Ureter (tissue), 1 donor: ENCODE data around the gene CTAGE9. TPM values are rescaled to one million over a fixed set of nuclear protein-coding genes. Genes with fewer than 3 reads are reported as not detected.
"Not testable (repeated sequence)": the region's sequence is repeated elsewhere in the genome, so short reads cannot be mapped to it uniquely, and the experiment has no call there.

ENCODE experiments used
- DNase-seq: peaks from one replicate; pipeline ENCODE4 v3.0.0-alpha.2; 2020; ENCODE audit warnings: low spot score
- total RNA-seq: library from RNA; stranded (reverse); gene quantifications from one replicate; pipeline ENCODE4 v1.2.4, GENCODE V29; 2023
- donor health status: DM: yes; HTN: yes; CAD: no.

Gene CTAGE9, protein sequence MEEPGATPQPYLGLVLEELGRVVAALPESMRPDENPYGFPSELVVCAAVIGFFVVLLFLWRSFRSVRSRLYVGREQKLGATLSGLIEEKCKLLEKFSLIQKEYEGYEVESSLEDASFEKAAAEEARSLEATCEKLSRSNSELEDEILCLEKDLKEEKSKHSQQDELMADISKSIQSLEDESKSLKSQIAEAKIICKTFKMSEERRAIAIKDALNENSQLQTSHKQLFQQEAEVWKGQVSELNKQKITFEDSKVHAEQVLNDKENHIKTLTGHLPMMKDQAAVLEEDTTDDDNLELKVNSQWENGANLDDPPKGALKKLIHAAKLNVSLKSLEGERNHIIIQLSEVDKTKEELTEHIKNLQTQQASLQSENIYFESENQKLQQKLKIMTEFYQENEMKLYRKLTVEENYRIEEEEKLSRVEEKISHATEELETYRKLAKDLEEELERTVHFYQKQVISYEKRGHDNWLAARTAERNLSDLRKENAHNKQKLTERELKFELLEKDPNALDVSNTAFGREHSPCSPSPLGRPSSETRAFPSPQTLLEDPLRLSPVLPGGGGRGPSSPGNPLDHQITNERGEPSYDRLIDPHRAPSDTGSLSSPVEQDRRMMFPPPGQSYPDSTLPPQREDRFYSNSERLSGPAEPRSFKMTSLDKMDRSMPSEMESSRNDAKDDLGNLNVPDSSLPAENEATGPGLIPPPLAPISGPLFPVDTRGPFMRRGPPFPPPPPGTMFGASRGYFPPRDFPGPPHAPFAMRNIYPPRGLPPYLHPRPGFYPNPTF
- total RNA-seq: not detected

DNA sequence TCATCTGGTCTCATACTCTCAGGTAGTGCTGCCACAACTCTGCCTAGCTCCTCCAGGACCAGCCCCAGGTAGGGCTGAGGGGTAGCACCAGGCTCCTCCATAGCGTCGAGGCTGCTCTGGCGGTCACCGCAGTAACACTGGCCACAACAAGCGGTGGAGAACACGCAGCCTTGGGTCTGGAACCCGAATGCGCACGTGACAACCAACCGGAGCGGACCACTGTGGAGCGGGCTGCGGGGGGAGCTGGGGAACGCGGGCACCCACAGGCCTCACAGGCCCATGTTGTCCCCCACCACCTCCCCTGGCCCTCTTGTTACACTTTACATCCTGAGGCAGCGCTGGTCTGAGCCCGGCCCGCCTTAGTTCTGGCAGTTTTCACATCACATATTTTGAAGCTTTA, at the start of gene CTAGE9:
CTAGE9 (minus strand) TSS at position 101 of the 400 bp plus-strand sequence; CDS start at position 101, 0 bp downstream.
- not testable (repeated sequence) for DNase-seq

DNA sequence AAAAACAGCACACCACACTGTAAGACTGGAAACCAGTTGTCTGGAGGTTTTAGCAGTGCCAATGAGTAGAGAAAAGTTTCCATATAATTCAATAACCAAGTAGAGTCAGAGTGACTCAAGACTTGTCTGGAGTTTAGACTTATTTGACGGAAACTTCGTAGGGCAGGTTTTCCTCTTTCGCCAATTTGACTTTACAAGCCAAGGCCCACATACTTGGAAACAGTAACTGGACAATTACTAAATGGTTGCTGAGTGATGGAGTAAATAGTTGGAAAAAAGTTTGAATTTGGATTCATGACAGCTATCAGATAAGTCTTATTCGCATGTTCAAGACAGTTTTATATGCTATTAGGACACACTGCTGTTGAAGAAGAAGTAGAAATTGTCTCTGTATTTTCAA, 48.1 kb upstream of the CTAGE9 start:
- DNase-seq: no peak

DNA sequence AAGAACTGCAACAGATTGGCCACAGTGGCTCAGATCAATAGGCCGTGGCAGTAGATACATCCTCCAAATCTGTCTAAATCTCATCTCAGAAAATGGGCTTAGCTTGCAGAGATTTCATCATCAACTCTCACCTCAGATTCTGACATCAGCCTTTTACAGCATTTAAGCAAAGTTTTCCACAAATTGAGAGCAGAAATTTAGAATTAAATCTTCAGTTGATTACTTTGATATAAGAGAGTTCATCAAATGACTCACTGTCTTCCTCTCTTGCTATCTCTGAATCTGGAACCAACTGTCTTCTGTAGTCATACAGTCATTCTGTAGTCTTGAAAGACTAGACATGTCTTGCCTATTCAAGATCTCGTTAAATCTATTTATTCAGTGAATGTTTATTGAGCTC, 45.2 kb upstream of the CTAGE9 start:
- DNase-seq: no peak

DNA sequence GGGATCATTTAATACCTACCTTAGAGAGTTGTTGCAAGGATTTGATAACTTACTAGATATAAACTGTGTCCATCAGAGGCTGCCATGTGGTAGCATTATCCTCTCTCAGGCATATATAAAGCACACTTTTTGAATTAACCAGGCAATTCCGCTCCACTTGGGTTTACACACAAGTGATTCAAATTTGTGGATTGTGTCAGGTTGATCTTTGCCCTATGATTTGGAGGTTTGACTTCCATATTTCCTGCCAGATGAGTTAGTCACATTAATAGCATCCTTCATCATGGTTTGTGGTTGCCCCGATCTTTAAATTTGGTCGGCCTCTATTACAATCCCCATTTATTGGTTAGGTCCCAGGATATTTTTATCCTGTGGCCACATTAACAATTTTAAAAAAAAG, 44.8 kb upstream of the CTAGE9 start:
- DNase-seq: no peak

DNA sequence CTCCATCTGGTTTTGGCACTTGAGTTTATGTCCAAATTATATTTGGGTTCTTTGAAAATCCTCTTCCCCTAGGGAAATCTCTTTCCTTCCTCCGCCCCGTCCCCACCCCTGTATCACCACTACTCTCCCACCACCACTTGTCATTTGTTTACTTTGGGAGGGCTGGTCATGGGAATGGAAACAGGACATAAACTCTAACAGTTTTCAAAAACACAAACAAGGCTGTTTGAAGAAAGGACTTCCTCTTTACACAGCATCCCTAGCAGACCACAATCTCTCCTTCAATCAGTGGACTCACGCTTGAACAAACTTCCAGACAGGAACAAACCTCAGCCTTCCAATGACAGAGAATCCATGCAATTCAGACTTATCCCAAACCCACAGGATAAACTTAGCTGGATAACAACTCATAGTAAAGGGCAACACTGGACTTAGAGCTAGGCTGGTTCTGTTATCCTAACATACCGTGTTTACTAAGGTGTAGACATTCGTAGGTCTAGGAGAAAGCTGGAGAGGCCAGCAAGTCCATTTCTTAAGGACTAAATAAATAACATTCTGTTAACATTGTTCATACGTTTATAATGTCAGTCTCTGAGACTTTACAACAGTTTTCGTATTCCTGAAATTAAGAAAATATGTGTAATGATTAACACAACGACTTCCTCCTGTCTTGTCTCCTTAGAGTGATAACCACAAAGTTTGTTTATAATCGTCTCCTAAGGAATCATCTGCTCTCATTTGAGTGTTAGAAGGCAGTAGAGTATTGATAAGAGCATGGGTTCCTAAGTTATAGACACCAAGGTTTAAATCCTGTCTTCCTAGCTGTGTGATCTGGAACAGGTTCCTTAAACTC, 44.1 kb upstream of the CTAGE9 start:
- no peak for DNase-seq

DNA sequence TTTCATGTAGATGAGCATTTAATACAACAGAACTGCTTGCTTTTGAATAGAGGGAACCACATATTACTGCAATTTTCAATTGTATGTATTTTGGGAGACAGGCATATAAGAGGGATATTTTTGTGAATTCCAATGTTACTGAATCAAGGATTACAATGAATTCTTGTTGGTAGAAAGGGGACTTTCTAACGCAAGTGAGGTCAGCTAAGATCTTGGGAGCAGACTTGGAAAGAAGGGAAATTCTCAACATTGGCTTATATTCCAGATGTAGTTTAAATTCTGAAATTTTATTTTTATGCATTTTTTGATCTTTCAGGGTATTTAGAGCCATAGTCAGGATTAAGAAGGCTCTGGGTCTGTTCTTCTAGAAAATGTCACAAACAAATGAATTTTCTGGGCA, 43.3 kb upstream of the CTAGE9 start:
- DNase-seq: no peak

DNA sequence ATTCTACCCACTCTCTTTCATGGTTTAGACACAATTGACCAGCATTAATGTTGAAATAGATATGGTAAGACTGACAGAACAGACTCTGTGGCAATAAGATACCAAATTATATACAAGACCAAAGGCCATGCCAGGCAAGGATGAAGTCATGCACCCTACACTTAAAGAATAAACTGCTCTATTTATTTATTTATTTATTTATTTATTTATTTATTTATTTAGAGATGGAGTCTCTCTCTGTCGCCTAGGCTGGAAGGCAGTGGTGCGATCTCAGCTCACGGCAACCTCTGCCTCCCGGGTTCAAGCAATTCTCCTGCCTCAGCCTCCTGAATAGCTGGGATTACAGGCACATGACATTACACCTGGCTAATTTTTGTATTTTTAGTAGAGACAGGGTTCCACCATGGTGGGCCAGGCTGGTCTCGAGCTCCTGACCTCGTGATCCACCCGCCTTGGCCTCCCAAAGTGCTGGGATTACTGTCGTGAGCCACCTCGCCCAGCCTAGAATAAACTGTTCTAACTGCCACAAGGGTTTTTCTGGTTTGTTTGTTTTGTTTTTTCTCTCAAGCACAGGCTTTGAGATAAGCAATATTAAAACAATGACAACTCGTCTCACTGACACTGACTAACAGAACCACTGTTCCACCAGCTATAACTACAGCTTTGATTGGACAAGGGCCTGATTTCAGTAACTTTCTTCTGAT, 40.3 kb upstream of the CTAGE9 start:
- not testable (repeated sequence) for DNase-seq

DNA sequence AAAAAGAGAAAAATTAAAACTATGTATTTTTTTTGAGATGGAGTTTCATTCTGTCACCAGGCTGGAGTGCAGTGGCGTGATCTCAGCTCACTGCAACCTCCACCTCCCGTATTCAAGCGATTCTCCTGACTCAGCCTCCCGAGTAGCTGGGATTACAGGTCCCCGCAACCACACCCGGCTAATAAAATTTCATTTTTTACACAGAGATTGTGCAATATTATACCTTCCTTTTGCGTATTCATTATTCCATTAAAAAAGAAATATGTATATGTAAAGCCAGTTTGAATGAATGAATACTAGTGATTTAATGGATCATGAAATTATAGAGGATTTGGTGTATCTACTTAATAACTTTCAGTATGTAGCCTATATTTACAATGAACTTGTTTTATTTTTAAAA, 38.2 kb upstream of the CTAGE9 start:
- DNase-seq: no peak

DNA sequence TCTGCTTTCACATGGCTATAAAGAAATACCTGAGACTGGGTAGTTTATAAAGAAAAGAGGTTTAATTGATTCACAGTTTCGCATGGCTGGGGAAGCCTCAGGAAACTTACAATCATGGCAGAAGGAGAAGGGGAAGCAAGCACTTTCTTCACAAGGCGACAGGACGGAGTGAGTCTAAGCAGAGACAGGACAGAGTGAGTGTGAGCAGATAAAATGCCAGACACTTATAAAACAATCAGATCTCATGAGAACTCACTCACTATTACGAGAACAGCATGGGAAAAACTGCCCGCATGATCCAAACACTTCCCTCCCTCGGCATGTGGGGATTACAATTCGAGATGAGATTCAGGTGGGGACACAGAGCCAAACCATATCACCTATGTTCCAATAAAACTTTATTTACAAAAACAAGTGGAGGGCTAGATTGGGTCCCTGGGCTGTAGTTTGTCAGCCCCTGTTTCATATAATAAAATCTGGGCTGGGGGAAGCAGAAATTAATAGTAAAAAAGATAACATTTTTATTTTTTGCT, 37.1 kb upstream of the CTAGE9 start:
- no peak for DNase-seq

DNA sequence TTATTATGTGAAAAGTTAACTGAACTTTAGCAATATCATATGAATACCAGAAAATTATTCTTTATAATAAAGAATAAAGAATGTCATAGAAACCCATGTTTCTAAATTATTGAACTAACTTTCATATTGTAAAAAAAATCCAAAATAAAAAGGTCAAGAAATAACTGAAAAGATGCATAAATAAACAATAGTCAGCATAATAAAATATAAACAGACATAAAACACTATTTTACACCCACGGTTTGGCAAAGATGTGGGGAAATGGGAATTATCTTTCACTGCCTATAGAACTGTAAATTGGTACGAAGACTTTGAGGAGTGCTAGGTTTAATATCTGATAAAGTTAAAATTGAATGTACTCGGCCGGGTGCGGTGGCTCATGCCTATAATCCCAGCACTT, 34.7 kb upstream of the CTAGE9 start:
- DNase-seq: no peak

DNA sequence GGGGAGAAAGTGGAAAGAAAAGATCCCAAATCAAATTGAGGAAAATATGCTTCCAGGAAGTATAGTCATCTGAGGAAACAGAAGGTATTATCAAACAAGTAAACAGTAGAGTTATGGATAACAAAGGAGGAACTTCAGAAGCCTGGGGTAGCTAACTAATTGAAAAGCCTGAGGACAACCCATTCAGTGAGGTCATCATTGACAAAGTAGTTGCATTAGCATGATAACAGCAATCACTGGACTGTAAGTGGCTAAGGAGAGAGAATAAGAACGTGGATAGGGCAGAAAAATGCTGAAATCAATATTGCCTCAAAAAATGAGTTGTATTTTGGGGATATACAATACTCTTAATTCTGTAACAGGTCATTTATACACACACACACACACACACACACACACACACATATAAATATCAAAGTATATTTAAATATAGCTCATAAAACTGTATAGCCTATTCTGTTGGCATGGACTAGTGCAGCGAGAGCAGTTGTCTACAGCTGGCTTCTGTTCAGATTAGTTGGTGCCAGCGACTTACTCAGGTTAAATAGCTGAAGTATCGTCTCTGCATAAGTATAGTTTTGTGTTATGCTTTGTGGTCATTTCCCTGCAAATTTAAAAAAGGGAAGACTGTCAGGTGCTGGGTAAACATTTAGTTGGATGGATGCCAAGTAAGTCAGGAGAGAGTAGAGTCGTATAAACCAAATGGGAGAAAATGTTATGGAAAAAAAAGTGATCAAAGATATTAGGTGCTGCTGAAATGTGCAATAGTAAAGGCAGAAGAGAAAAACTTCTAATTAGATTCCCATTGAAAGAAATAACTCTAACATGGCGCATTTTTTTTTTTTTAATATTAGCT, 33.8 kb upstream of the CTAGE9 start:
- no peak for DNase-seq

DNA sequence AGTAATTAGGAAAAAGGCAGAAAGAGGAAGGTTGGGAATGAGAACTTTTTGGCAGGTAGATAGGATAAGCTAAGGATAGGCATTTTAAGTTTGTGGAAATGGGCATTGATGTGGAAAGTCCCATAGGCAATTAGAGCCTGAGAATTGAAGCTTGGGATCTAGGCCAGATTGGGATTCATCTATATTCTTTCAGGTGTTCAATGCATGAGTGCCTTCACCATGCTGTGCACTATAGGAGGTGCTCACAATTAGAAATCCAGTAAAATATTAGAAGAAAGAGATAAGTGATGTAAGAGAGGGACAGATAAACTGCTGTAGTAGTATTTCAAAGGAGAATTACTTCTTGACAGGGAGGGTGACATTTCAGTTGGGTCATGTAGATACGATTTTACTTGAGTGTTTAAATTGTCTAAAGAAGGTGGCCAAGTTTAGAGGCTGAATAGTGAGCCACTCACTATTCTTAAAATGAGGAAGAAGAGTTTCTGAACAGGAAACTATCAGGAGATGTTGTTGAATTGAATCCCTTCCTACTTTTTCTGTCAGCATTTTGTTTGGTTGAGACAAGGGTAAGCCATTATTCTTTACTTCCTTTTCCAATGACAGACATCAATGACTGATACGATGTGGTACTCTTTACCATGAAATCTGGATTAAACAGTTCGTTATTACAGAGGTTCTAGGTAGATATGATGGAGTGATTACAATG, 31.0 kb upstream of the CTAGE9 start:
- no peak for DNase-seq

DNA sequence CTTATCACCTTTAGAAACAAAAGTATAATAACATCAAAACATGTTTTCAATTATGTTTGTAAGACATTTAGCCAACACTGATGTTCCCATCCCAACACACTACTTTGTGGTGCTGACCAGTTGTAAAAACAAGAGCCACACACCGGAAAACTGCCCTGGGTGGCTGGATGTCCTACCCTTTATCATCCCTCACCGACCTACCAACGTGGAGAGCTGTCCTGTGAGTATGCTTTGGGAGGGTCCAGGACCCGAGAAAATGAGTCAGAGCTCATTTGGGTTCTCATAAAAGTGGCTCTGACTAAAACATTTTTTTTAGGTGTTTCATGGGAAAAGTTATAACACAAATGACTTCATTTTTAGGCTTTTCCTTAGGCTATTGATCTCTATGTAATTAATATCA, 29.3 kb upstream of the CTAGE9 start:
- DNase-seq: no peak

DNA sequence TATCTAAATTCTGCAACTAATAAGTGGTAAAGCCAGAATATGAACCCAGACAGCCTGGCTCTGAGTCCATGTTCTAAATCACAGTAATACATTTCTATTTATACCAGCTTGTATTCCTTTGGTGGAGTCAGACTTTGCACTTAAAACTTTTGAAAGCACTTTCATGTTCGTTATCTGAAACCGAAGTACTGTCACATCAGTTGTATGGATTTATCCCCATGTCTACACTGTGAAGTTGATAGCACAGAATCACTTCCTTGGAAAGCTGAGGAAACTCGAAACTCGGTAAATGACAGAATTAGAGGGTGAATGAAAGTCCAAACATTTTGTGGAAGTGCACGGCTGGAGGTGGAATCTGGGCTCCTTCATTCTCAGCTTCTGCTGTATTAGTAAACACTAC, 28.3 kb upstream of the CTAGE9 start:
- DNase-seq: no peak

DNA sequence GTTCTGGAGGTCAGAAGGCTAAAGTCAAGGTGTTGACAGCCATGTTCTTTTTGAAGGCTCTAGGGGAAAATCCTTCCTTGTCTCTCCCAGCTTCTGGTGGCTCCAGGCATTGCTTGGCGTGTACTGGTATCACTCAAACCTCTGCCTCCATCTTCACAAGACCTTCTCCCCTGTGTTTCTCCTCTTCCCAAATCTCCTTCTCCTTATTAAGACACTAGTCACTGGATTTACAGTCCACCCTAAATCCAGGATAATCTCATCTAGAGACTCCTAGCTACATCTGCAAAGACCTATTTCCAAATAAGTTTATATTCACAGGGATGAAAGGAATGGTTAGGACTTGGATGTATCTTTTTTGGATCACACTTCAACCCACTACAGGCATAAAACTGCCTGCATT, 26.0 kb upstream of the CTAGE9 start:
- DNase-seq: no peak

DNA sequence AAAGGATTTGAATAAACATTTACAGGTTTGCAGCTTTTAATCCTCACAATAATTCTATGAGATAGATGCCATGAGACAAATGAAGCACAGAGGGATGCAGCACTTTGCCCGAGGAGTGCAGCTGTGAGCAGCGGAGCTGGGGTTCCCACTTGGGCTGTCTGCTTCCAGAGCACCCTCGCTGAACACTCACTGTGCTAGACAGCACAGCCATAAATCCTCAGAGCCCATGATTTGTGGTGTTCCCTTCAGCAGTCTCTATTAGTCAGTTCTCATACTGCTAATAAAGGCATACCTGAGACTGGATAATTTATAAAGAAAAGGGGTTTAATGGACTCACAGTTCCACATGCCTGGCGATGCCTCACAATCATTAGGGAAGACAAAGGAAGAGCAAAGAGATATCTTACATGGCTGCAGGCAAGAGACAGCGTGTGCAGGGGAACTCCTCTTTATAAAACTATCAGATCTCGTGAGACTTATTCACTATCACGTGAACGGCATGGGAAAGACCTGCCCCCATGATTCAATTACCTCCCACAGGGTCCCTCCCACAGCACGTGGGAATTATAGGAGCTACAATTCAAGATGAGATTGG, 25.3 kb upstream of the CTAGE9 start:
- no peak for DNase-seq

DNA sequence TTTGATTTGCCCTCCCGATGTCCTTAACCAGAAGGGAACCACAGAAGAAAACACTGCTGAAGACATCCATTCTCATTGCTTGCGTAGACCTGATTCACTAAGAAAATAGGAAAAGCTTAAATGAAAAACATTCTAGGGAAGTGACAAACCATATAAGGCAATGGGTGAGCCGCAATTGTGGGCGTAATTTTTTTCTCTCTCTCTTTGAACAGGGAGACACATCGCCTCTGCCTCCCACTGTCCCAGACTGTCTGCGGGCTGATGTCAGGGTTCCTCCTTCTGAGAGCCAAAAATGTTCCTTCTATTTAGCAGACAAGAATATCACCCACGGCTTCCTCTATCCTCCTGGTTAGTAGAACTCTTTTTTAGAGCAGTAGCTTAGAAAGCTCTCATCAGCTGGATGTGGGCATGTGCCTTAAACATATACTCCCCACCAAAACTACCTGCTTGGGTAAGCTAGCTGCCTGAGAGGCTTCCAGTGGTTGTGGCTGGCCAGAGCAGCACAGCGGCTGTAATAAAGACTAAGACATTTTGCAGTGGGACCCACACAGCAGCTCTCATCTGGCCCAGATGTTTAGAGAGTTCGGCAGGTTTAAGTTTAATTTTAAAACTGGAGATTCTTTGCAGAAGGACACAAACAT, 22.7 kb upstream of the CTAGE9 start:
- no peak for DNase-seq

DNA sequence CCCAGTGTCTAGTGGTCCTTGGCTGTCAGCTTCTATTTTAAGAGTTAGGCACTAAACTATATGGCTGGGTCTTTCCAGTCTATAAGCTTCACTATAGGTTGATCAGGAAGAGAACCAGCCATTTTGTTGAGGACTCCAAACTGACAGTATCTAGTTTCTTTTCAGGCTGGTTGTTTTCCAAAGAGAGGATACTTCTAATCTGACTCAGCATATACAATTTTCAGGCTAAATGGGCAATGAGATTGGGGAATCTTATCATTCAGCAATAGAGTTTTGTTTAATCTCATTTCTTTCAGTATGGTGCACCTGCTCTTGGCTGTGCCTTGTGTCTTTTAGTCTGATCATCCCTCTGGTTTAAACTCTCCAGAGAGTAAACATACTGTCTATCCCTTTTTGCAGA, 20.4 kb upstream of the CTAGE9 start:
- no peak for DNase-seq

DNA sequence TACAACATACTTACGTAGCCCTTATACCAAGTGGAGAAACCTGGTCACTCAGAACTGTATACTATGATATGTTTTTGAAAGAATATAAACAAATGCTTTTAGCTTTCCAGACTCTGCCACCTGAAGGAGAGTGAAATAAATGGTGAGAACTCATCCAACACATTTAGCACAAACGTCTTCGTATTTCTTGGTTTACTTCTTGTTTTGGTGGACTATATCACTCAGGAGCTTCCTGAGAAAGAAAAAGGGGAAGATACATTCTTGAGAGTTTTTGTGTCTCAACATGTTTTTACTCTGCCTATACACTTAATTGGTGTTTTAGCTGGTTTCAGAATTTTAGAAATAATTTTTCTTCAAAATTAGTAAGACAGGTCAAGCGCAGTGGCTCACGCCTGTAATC, 19.4 kb upstream of the CTAGE9 start:
- DNase-seq: no peak
